HCT116 (cell line): ENCODE results near the gene MYO3B. TPM values are rescaled to one million over a fixed set of nuclear protein-coding genes. Genes with fewer than 3 reads are reported as not detected.

ENCODE experiments used
- ATAC-seq: fragments of 200-7000 bp; cut with Tn5 transposase; 2 replicates; pipeline ENCODE4 v1.9.1; 2020; ENCODE audit warnings: mild to moderate bottlenecking, moderate library complexity
- BruUV-seq: library from RNA; stranded (reverse); fragments of 400-500 nt; replicated peaks from 2 replicates; lab custom pipeline; 2021; lab: Mats Ljungman, UMichigan
- CTCF ChIA-PET: fragments of 300-600 bp; sonication (Branson Sonifier 250); formaldehyde crosslinking; loops from one replicate; lab custom pipeline; 2021; ENCODE audit warnings: antibody characterized with exemption; lab: Charles Lee
- POLR2A ChIA-PET: fragments of 300-600, 350-600 bp; sonication (Branson Sonifier 250); formaldehyde crosslinking; loops from one replicate; lab custom pipeline; 2021; ENCODE audit warnings: antibody characterized with exemption; lab: Charles Lee
- RAD21 ChIA-PET, 2 experiments: fragments of 300-600 bp; sonication (Branson Sonifier 250); formaldehyde crosslinking; loops; one replicate each; lab custom pipeline; 2023; ENCODE audit warnings: low total read pairs in 2 of 2; ENCODE audit not compliant: uncharacterized antibody in 2 of 2, unreplicated experiment in 2 of 2, low non-redundant PET in 1 of 2; lab: Charles Lee
- DNase-seq: peaks from one replicate; pipeline ENCODE4 v3.0.0-alpha.2; 2010; ENCODE audit warnings: low read depth, low spot score
- H2AFZ ChIP-seq: fragments of 200-600 bp; shearing (Covaris generic), sonication (generic); 2 replicates; pipeline ENCODE4 v1.6.1; 2017; ENCODE audit warnings: low read depth, mixed run types, mixed read lengths, antibody characterized with exemption, low read length; ENCODE audit not compliant: poor library complexity, severe bottlenecking
- H3K27ac ChIP-seq: 2 replicates; pipeline ENCODE4 v1.5.1; 2012; ENCODE audit warnings: low read depth, low read length
- H3K27me3 ChIP-seq: fragments of 200-600 bp; sonication (generic); 2 replicates; pipeline ENCODE4 v1.6.1; 2016; ENCODE audit warnings: mixed run types, low read length, mixed read lengths; ENCODE audit not compliant: insufficient read depth
- H3K36me3 ChIP-seq, 2 experiments: fragments of 200-500 bp in 1 of 2; fragments of 200-600 bp in 1 of 2; sonication (Bioruptor generic) in 1 of 2; sonication (generic) in 1 of 2; 2 replicates each; pipeline versions ENCODE4 v1.5.1 to v1.6.1; 2014 to 2016; ENCODE audit warnings: low read length in 2 of 2, inconsistent platforms in 1 of 2, mixed read lengths in 1 of 2, mixed run types in 1 of 2; ENCODE audit not compliant: insufficient read depth in 2 of 2, control insufficient read depth in 1 of 2
- H3K4me1 ChIP-seq, 2 experiments: fragments of 200-600 bp in 1 of 2; sonication (generic) in 1 of 2; 2 replicates each; pipeline versions ENCODE4 v1.5.1 to v1.6.1; 2012 to 2017; ENCODE audit warnings: low read length in 2 of 2, inconsistent platforms in 1 of 2, mild to moderate bottlenecking in 1 of 2, mixed read lengths in 1 of 2, mixed run types in 1 of 2, moderate library complexity in 1 of 2; ENCODE audit not compliant: insufficient read depth in 2 of 2, control insufficient read depth in 1 of 2
- H3K4me2 ChIP-seq: fragments of 200-600 bp; sonication (generic); 2 replicates; pipeline ENCODE4 v1.6.1; 2017; ENCODE audit warnings: mixed run types, low read length, mixed read lengths
- H3K4me3 ChIP-seq, 2 experiments: fragments of 200-600 bp in 1 of 2; sonication (generic) in 1 of 2; replicated peaks in 1 of 2; 2 replicates each; pipeline ENCODE4 v1.5.1; 2011 to 2016; ENCODE audit warnings: low read length in 2 of 2, control low read depth in 1 of 2, low read depth in 1 of 2, mild to moderate bottlenecking in 1 of 2, mixed read lengths in 1 of 2, mixed run types in 1 of 2
- H3K79me2 ChIP-seq: fragments of 200-600 bp; sonication (generic); 2 replicates; pipeline ENCODE4 v1.6.1; 2017; ENCODE audit warnings: mild to moderate bottlenecking, mixed run types, low read length, moderate library complexity, mixed read lengths; ENCODE audit not compliant: insufficient read depth
- H3K9ac ChIP-seq: fragments of 200-600 bp; sonication (generic); 2 replicates; pipeline ENCODE4 v1.6.1; 2016; ENCODE audit warnings: low read length, mixed read lengths
- H3K9me2 ChIP-seq: fragments of 200-600 bp; sonication (generic), shearing (Covaris generic); 2 replicates; pipeline ENCODE4 v1.6.1; 2017; ENCODE audit warnings: mixed run types, mild to moderate bottlenecking, moderate library complexity; ENCODE audit not compliant: insufficient read depth
- H3K9me3 ChIP-seq, 2 experiments: fragments of 200-500 bp in 1 of 2; fragments of 200-600 bp in 1 of 2; sonication (Bioruptor generic) in 1 of 2; sonication (generic) in 1 of 2; 2 replicates each; pipeline ENCODE4 v1.6.1; 2014 to 2017; ENCODE audit warnings: low read length in 2 of 2, mixed read lengths in 2 of 2, inconsistent platforms in 1 of 2, low read depth in 1 of 2, mild to moderate bottlenecking in 1 of 2, mixed run types in 1 of 2, moderate library complexity in 1 of 2; ENCODE audit not compliant: control insufficient read depth in 1 of 2, insufficient read depth in 1 of 2
- H4K20me1 ChIP-seq: fragments of 200-600 bp; sonication (generic), shearing (Covaris generic); 2 replicates; pipeline ENCODE4 v1.6.1; 2017; ENCODE audit warnings: mixed run types, mild to moderate bottlenecking, moderate library complexity; ENCODE audit not compliant: insufficient read depth
- CBX3 ChIP-seq: IDR thresholded peaks from 2 replicates; pipeline ENCODE4 v1.6.1; 2012; ENCODE audit warnings: low read depth
- CEBPB ChIP-seq: IDR thresholded peaks from 2 replicates; pipeline ENCODE4 v1.6.1; 2012; ENCODE audit warnings: low read depth
- CTCF ChIP-seq, 3 experiments: fragments of 200-600 bp in 1 of 3; sonication (generic) in 1 of 3; IDR thresholded peaks in 2 of 3; conservative IDR thresholded peaks in 1 of 3; 2 replicates each; pipeline ENCODE4 v1.5.1; 2012 to 2017; ENCODE audit warnings: low read depth in 2 of 3, low read length in 2 of 3, antibody characterized with exemption in 1 of 3, borderline replicate concordance in 1 of 3, control low read depth in 1 of 3, mild to moderate bottlenecking in 1 of 3, mixed read lengths in 1 of 3, mixed run types in 1 of 3, moderate library complexity in 1 of 3; ENCODE audit not compliant: insufficient read depth in 1 of 3
- EGR1 ChIP-seq: IDR thresholded peaks from 2 replicates; pipeline ENCODE4 v1.6.1; 2012; ENCODE audit warnings: low read depth
- ELF1 ChIP-seq: IDR thresholded peaks from 2 replicates; pipeline ENCODE4 v1.6.1; 2012; ENCODE audit warnings: low read depth, borderline replicate concordance
- EZH2 ChIP-seq: fragments of 200-600 bp; sonication (generic); IDR thresholded peaks from 2 replicates; pipeline ENCODE4 v1.6.1; 2017; ENCODE audit warnings: antibody characterized with exemption, mixed run types
- EZH2phosphoT487 ChIP-seq: fragments of 200-600 bp; IDR thresholded peaks from 2 replicates; pipeline ENCODE4 v1.6.1; 2018; ENCODE audit warnings: antibody characterized with exemption, borderline replicate concordance
- FOSL1 ChIP-seq: IDR thresholded peaks from 2 replicates; pipeline ENCODE4 v1.6.1; 2012; ENCODE audit warnings: low read depth
- POLR2A ChIP-seq: IDR thresholded peaks from 2 replicates; pipeline ENCODE4 v1.7.0; 2011; ENCODE audit warnings: borderline replicate concordance; ENCODE audit not compliant: insufficient read depth, insufficient read length; ENCODE audit errors: extremely low read depth
- RAD21 ChIP-seq: IDR thresholded peaks from 2 replicates; pipeline ENCODE4 v1.6.1; 2012; ENCODE audit warnings: low read depth, mild to moderate bottlenecking
- SP1 ChIP-seq: IDR thresholded peaks from 2 replicates; pipeline ENCODE4 v1.6.1; 2012; ENCODE audit warnings: low read depth
- TCF7L2 ChIP-seq: IDR thresholded peaks from 2 replicates; pipeline ENCODE4 v1.7.0; 2011; ENCODE audit warnings: borderline replicate concordance, inconsistent platforms; ENCODE audit not compliant: insufficient read depth, insufficient read length; ENCODE audit errors: extremely low read depth
- YY1 ChIP-seq: IDR thresholded peaks from 2 replicates; pipeline ENCODE4 v1.6.1; 2011; ENCODE audit warnings: low read length, low read depth, moderate library complexity, mild to moderate bottlenecking; ENCODE audit not compliant: insufficient replicate concordance; ENCODE audit errors: extremely low read depth
- ZBTB33 ChIP-seq: IDR thresholded peaks from 2 replicates; pipeline ENCODE4 v1.6.1; 2011; ENCODE audit warnings: mild to moderate bottlenecking, low read length, moderate library complexity; ENCODE audit not compliant: insufficient replicate concordance; ENCODE audit errors: extremely low read depth
- ZNF274 ChIP-seq: fragments of 200-500 bp; sonication (Bioruptor generic); IDR thresholded peaks from 2 replicates; pipeline ENCODE4 v1.6.1; 2014; ENCODE audit warnings: mild to moderate bottlenecking, low read depth, low read length, inconsistent platforms
- intact Hi-C: fragments of 100-400 bp; cut with micrococcal nuclease; formaldehyde crosslinking; loops from 2 replicates; pipeline ENCODE4 v1.10.0; 2022
- total RNA-seq: library from RNA; stranded (reverse); gene quantifications from one replicate; pipeline ENCODE4 v1.2.1, GENCODE V29; 2021; ENCODE audit not compliant: unreplicated experiment
- TF ChIP-seq, protein P1 (sequence below): IDR thresholded peaks from 2 replicates; pipeline ENCODE4 v1.6.1; 2012

The MYO3B gene
- total RNA-seq, 1 experiment from 2014 or later, result not detected

GRCh38 chr2:170492010-170492409 lies 314.1 kb downstream of the MYO3B start:
- no peak for TF ChIP-seq EZH2phosphoT487
- no peak for TF ChIP-seq SP1
- TF ChIP-seq CEBPB, result no peak
- TF ChIP-seq RAD21, result no peak
- TF ChIP-seq TCF7L2, result no peak
- no peak for TF ChIP-seq CBX3
- TF ChIP-seq ZBTB33, result no peak
- TF ChIP-seq EZH2, result no peak
- TF ChIP-seq CTCF (IDR thresholded peaks at IDR 0.05 in 2 of 3, conservative IDR thresholded peaks at IDR 0.05 in 1 of 3; ENCODE audit: borderline replicate concordance in 1 of 3, insufficient read depth in 1 of 3, low read depth in 2 of 3, low read length in 2 of 3), result no peak
- TF ChIP-seq, protein P1, sequence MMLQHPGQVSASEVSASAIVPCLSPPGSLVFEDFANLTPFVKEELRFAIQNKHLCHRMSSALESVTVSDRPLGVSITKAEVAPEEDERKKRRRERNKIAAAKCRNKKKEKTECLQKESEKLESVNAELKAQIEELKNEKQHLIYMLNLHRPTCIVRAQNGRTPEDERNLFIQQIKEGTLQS, result no peak
- no peak for TF ChIP-seq EGR1
- TF ChIP-seq YY1, result no peak
- no peak for TF ChIP-seq ELF1
- TF ChIP-seq POLR2A, result no peak
- TF ChIP-seq ZNF274, result no peak
- no peak for TF ChIP-seq FOSL1
- RAD21 ChIA-PET, result no interaction called here
- no peak for ATAC-seq

More at GRCh38 chr2:170492010-170492409, 314.1 kb downstream of the MYO3B start:
- ChIA-PET CTCF (no interaction called here), POLR2A (no interaction called here)
- no peaks in the 10 kb centered on the region for H3K9me2 ChIP-seq
- no peak for DNase-seq
- H2AFZ ChIP-seq, result no peak overlapping the region
- intact Hi-C loops, result no loop called here
- no peaks in the 10 kb centered on the region for H3K27me3 ChIP-seq
- no peaks in the 10 kb centered on the region for H3K9me3 ChIP-seq
- H3K36me3 ChIP-seq, result no peaks in the 10 kb centered on the region
- H3K4me3 ChIP-seq, result no peak overlapping the region
- no TSS peak for BruUV-seq
- H3K79me2 ChIP-seq, result no peaks in the 10 kb centered on the region
- no peak overlapping the region for H3K4me2 ChIP-seq
- H3K9ac ChIP-seq, result no peak overlapping the region
- H3K27ac ChIP-seq, result no peak overlapping the region
- peaks cover 0 to 7% of the 10 kb centered on the region in 2 experiments; a peak in 2 of 4 replicates for H3K4me1 ChIP-seq
- no peaks in the 10 kb centered on the region for H4K20me1 ChIP-seq
